Measurements from ENCODE around the gene TMPRSS6. TPM values are rescaled to one million over a fixed set of nuclear protein-coding genes. Genes with fewer than 3 reads are reported as not detected.

The TMPRSS6 gene
- total RNA-seq, 1 experiment from 2014 or later, result 0.39 TPM

DNA sequence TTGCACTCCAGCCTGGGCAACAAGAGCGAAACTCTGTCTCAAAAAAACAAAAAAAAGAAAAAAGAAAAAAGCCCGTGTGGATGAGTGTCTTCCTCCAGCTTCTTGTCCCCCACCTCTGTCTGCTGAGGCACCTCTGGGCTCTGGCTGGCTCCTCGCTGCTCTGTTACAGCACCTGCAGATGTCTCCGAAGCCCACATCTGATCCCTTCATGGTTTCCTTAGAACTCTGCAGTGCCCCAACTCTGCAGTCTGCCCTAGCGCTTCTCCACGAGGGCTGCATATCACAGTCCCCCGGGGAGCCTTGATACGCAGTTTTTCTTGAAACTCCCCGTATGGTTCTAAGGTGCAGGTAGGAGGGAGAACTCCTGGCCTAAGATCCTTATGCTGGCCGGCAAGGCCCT, 42.1 kb downstream of the TMPRSS6 start:
- H3K4me2 ChIP-seq (ENCODE audit: low read length), result no peak overlapping the region
- no peaks in the 10 kb centered on the region; a peak in 1 of 4 replicates for H3K9me3 ChIP-seq (ENCODE audit: control insufficient read depth in 1 of 2, insufficient read depth in 1 of 2, low read depth in 1 of 2, low read length in 2 of 2)
- no peaks in the 10 kb centered on the region for H3K79me2 ChIP-seq (ENCODE audit: insufficient read depth, low read length)
- H3K9me2 ChIP-seq (ENCODE audit: insufficient read depth), result no peaks in the 10 kb centered on the region
- intact Hi-C loops (cut with micrococcal nuclease), result no loop called here
- H3K36me3 ChIP-seq (ENCODE audit: control insufficient read depth in 1 of 2, insufficient read depth in 2 of 2, low read length in 2 of 2), result no peaks in the 10 kb centered on the region
- DNase-seq (ENCODE audit: low read depth, low spot score) (no peak), ATAC-seq (no peak)
- H2AFZ ChIP-seq (ENCODE audit: low read depth, low read length, poor library complexity, severe bottlenecking), result no peak overlapping the region
- POLR2A ChIA-PET, result no interaction called here
- H3K9ac ChIP-seq (ENCODE audit: low read length), result no peak overlapping the region
- no peak overlapping the region for H3K4me3 ChIP-seq (replicated peaks in 1 of 2; ENCODE audit: low read depth in 1 of 2, low read length in 2 of 2)
- BruUV-seq (replicated peaks), result no TSS peak
- H3K27ac ChIP-seq (ENCODE audit: low read depth, low read length), result no peak overlapping the region
- no peak for TF ChIP-seq SIN3A (IDR thresholded peaks at IDR 0.05; ENCODE audit: low read depth)
- TF ChIP-seq, protein P1, sequence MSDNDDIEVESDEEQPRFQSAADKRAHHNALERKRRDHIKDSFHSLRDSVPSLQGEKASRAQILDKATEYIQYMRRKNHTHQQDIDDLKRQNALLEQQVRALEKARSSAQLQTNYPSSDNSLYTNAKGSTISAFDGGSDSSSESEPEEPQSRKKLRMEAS (IDR thresholded peaks at IDR 0.05), result no peak
- no peak for TF ChIP-seq FOSL1 (IDR thresholded peaks at IDR 0.05; ENCODE audit: low read depth)
- RAD21 ChIA-PET (ENCODE audit: low non-redundant PET in 1 of 2, low total read pairs in 2 of 2, uncharacterized antibody in 2 of 2, unreplicated experiment in 2 of 2), result no interaction called here
- peaks cover 0 to 4% of the 10 kb centered on the region in 2 experiments; a peak in 1 of 4 replicates for H3K4me1 ChIP-seq (ENCODE audit: control insufficient read depth in 1 of 2, insufficient read depth in 2 of 2, low read length in 2 of 2)
- CTCF ChIA-PET, result no interaction called here
- H4K20me1 ChIP-seq (ENCODE audit: insufficient read depth), result no peaks in the 10 kb centered on the region
- H3K27me3 ChIP-seq (ENCODE audit: insufficient read depth, low read length), result no peaks in the 10 kb centered on the region

GRCh38 chr22:37065961-37066360, 43.6 kb downstream of the TMPRSS6 start:
- H3K9ac ChIP-seq (ENCODE audit: low read length), result no peak overlapping the region
- H3K27ac ChIP-seq (ENCODE audit: low read depth, low read length), result no peak overlapping the region
- no TSS peak for BruUV-seq (replicated peaks)
- H3K4me3 ChIP-seq (replicated peaks in 1 of 2; ENCODE audit: low read depth in 1 of 2, low read length in 2 of 2), result no peak overlapping the region
- no peaks in the 10 kb centered on the region for H3K27me3 ChIP-seq (ENCODE audit: insufficient read depth, low read length)
- H3K9me2 ChIP-seq (ENCODE audit: insufficient read depth), result no peaks in the 10 kb centered on the region
- H3K36me3 ChIP-seq (ENCODE audit: control insufficient read depth in 1 of 2, insufficient read depth in 2 of 2, low read length in 2 of 2), result no peaks in the 10 kb centered on the region; a peak in 1 of 4 replicates
- no peaks in the 10 kb centered on the region for H3K9me3 ChIP-seq (ENCODE audit: control insufficient read depth in 1 of 2, insufficient read depth in 1 of 2, low read depth in 1 of 2, low read length in 2 of 2)
- ChIA-PET CTCF (no interaction called here), RAD21 (ENCODE audit: low non-redundant PET in 1 of 2, low total read pairs in 2 of 2, uncharacterized antibody in 2 of 2, unreplicated experiment in 2 of 2) (no interaction called here), POLR2A (no interaction called here)
- H3K79me2 ChIP-seq (ENCODE audit: insufficient read depth, low read length), result no peaks in the 10 kb centered on the region
- DNase-seq (ENCODE audit: low read depth, low spot score) (no peak), ATAC-seq (no peak)
- intact Hi-C loops (cut with micrococcal nuclease), result no loop called here
- H2AFZ ChIP-seq (ENCODE audit: low read depth, low read length, poor library complexity, severe bottlenecking), result no peak overlapping the region
- no peaks in the 10 kb centered on the region for H4K20me1 ChIP-seq (ENCODE audit: insufficient read depth)
- H3K4me2 ChIP-seq (ENCODE audit: low read length), result no peak overlapping the region
- H3K4me1 ChIP-seq (ENCODE audit: control insufficient read depth in 1 of 2, insufficient read depth in 2 of 2, low read length in 2 of 2), result peaks cover 0 to 4% of the 10 kb centered on the region in 2 experiments; a peak in 1 of 4 replicates
- TF ChIP-seq CBX3 (IDR thresholded peaks at IDR 0.05; ENCODE audit: low read depth), result no peak
- no peak for TF ChIP-seq RAD21 (IDR thresholded peaks at IDR 0.05; ENCODE audit: low read depth)
- TF ChIP-seq TCF7L2 (IDR thresholded peaks at IDR 0.05; ENCODE audit: borderline replicate concordance, extremely low read depth, insufficient read depth, insufficient read length), result no peak
- TF ChIP-seq POLR2AphosphoS5 (IDR thresholded peaks at IDR 0.05; ENCODE audit: low read depth, low read length), result no peak
- TF ChIP-seq, protein P1 (IDR thresholded peaks at IDR 0.05), result no peak
- no peak for TF ChIP-seq YY1 (IDR thresholded peaks at IDR 0.05; ENCODE audit: extremely low read depth, insufficient replicate concordance, low read depth, low read length)
- TF ChIP-seq FOSL1 (IDR thresholded peaks at IDR 0.05; ENCODE audit: low read depth), result no peak
- TF ChIP-seq, protein P2, sequence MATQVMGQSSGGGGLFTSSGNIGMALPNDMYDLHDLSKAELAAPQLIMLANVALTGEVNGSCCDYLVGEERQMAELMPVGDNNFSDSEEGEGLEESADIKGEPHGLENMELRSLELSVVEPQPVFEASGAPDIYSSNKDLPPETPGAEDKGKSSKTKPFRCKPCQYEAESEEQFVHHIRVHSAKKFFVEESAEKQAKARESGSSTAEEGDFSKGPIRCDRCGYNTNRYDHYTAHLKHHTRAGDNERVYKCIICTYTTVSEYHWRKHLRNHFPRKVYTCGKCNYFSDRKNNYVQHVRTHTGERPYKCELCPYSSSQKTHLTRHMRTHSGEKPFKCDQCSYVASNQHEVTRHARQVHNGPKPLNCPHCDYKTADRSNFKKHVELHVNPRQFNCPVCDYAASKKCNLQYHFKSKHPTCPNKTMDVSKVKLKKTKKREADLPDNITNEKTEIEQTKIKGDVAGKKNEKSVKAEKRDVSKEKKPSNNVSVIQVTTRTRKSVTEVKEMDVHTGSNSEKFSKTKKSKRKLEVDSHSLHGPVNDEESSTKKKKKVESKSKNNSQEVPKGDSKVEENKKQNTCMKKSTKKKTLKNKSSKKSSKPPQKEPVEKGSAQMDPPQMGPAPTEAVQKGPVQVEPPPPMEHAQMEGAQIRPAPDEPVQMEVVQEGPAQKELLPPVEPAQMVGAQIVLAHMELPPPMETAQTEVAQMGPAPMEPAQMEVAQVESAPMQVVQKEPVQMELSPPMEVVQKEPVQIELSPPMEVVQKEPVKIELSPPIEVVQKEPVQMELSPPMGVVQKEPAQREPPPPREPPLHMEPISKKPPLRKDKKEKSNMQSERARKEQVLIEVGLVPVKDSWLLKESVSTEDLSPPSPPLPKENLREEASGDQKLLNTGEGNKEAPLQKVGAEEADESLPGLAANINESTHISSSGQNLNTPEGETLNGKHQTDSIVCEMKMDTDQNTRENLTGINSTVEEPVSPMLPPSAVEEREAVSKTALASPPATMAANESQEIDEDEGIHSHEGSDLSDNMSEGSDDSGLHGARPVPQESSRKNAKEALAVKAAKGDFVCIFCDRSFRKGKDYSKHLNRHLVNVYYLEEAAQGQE (IDR thresholded peaks at IDR 0.05; ENCODE audit: low read depth), result no peak
- TF ChIP-seq JUND (IDR thresholded peaks at IDR 0.05), result no peak
- no peak for TF ChIP-seq ELF1 (IDR thresholded peaks at IDR 0.05; ENCODE audit: borderline replicate concordance, low read depth)
- TF ChIP-seq SP1 (IDR thresholded peaks at IDR 0.05; ENCODE audit: low read depth), result no peak
- no peak for TF ChIP-seq EZH2 (IDR thresholded peaks at IDR 0.05)
- no peak for TF ChIP-seq ZBTB33 (IDR thresholded peaks at IDR 0.05; ENCODE audit: extremely low read depth, insufficient replicate concordance, low read length)
- no peak for TF ChIP-seq ZNF274 (IDR thresholded peaks at IDR 0.05; ENCODE audit: low read depth, low read length)
- no peak for TF ChIP-seq ZFX (IDR thresholded peaks at IDR 0.05)

Measured in HCT116 (cell line).